Urothelium cell line (cell line): Measurements from ENCODE around the gene KIFC3.
"Not testable (repeated sequence)": the region's sequence is repeated elsewhere in the genome, so short reads cannot be mapped to it uniquely, and the experiment has no call there.

ENCODE experiments used
- DNase-seq: peaks from one replicate; pipeline ENCODE4 v3.0.0; 2011; ENCODE audit warnings: low spot score, mixed read lengths
- FAIRE-seq: peaks from 2 replicates; lab custom pipeline; 2011; peaks lifted over from hg19 to GRCh38; lab: Jason Lieb, UNC

The KIFC3 gene

GRCh38 chr16:57727610-57728009 lies 74.7 kb downstream of the KIFC3 start:
- DNase-seq (no peak), FAIRE-seq (no peak)

- DNase-seq (no peak), FAIRE-seq (no peak)
Measured at GRCh38 chr16:57726433-57726947, 75.8 kb downstream of the KIFC3 start.

GRCh38 chr16:57725976-57726375 lies 76.3 kb downstream of the KIFC3 start:
- FAIRE-seq = no peak
- no peak for DNase-seq

- no peak for DNase-seq
- no peak for FAIRE-seq
Measured at GRCh38 chr16:57725554-57725953, 76.7 kb downstream of the KIFC3 start.

GRCh38 chr16:57725151-57725550 lies 77.1 kb downstream of the KIFC3 start:
- DNase-seq (no peak), FAIRE-seq (no peak)

- no peak for FAIRE-seq
- DNase-seq = no peak
Measured at GRCh38 chr16:57724531-57724930, 77.8 kb downstream of the KIFC3 start.

GRCh38 chr16:57723170-57723569 lies 79.1 kb downstream of the KIFC3 start:
- FAIRE-seq (no peak), DNase-seq (no peak)

GRCh38 chr16:57722651-57723050 lies 79.6 kb downstream of the KIFC3 start:
- no peak for DNase-seq
- no peak for FAIRE-seq

GRCh38 chr16:57722210-57722499 lies 80.1 kb downstream of the KIFC3 start:
- FAIRE-seq = no peak

GRCh38 chr16:57721356-57722209 lies 80.7 kb downstream of the KIFC3 start:
- FAIRE-seq = no peak
- DNase-seq = no peak

More at GRCh38 chr16:57722210-57722499, 80.1 kb downstream of the KIFC3 start:
- no peak for DNase-seq

- no peak for FAIRE-seq
- DNase-seq = peak; percentile 50
Measured at GRCh38 chr16:57720142-57720575, 82.1 kb downstream of the KIFC3 start.

GRCh38 chr16:57714047-57714446 lies 88.2 kb downstream of the KIFC3 start:
- FAIRE-seq = no peak
- no peak for DNase-seq

- FAIRE-seq (no peak), DNase-seq (no peak)
Measured at GRCh38 chr16:57713596-57713995, 88.7 kb downstream of the KIFC3 start.

GRCh38 chr16:57712569-57712968 lies 89.7 kb downstream of the KIFC3 start:
- FAIRE-seq, DNase-seq: not testable (repeated sequence)

GRCh38 chr16:57711993-57712392 lies 90.3 kb downstream of the KIFC3 start:
- FAIRE-seq = no peak
- no peak for DNase-seq

- FAIRE-seq = no peak
- no peak for DNase-seq
Measured at GRCh38 chr16:57711346-57711745, 90.9 kb downstream of the KIFC3 start.

- no peak for DNase-seq
- no peak for FAIRE-seq
Measured at GRCh38 chr16:57709663-57710062, 92.6 kb downstream of the KIFC3 start.
